ENCODE results near the gene CASP9.
A peak's percentile ranks its signal among the peaks of the same experiment; 100 is the strongest.
"Not testable (repeated sequence)": the region's sequence is repeated elsewhere in the genome, so short reads cannot be mapped to it uniquely, and the experiment has no call there.

CASP9 gene

GRCh38 chr1:15526021-15526489 lies 2.0 kb upstream of the CASP9 start:
- DNase-seq (ENCODE audit: low read depth in 2 of 3, low spot score in 1 of 3) = peak in 1 of 3 donors; percentile 3

GRCh38 chr1:15525050-15526020 lies 1.3 kb upstream of the CASP9 start:
- peak in 1 of 3 donors; percentile 3 for DNase-seq (ENCODE audit: low read depth in 2 of 3, low spot score in 1 of 3)

GRCh38 chr1:15524283-15525049 lies 451 bp upstream of the CASP9 start:
- peak; percentile 99 to 100 (median 100) for DNase-seq (ENCODE audit: low read depth in 2 of 3, low spot score in 1 of 3)

GRCh38 chr1:15523104-15524020 lies 653 bp downstream of the CASP9 start:
- DNase-seq (ENCODE audit: low read depth in 2 of 3, low spot score in 1 of 3) = no peak

- no peak for DNase-seq (ENCODE audit: low read depth in 2 of 3, low spot score in 1 of 3)
These were observed 1.5 kb downstream of the CASP9 start for GRCh38 chr1:15522551-15522950.

GRCh38 chr1:15521206-15521906 lies 2.7 kb downstream of the CASP9 start:
- not testable (repeated sequence) for DNase-seq (ENCODE audit: low read depth in 2 of 3, low spot score in 1 of 3)

GRCh38 chr1:15519625-15520024 lies 4.4 kb downstream of the CASP9 start:
- DNase-seq (ENCODE audit: low read depth in 2 of 3, low spot score in 1 of 3) = no peak

GRCh38 chr1:15515022-15515663 lies 8.9 kb downstream of the CASP9 start:
- DNase-seq (ENCODE audit: low read depth in 2 of 3, low spot score in 1 of 3) = no peak

GRCh38 chr1:15514557-15514956 lies 9.5 kb downstream of the CASP9 start:
- not testable (repeated sequence) for DNase-seq (ENCODE audit: low read depth in 2 of 3, low spot score in 1 of 3)

- DNase-seq (ENCODE audit: low read depth in 2 of 3, low spot score in 1 of 3) = no peak
These were observed 10.1 kb downstream of the CASP9 start for GRCh38 chr1:15513919-15514318.

- no peak for DNase-seq (ENCODE audit: low read depth in 2 of 3, low spot score in 1 of 3)
These were observed 10.8 kb downstream of the CASP9 start for GRCh38 chr1:15513192-15513591.

- DNase-seq (ENCODE audit: low read depth in 2 of 3, low spot score in 1 of 3) = no peak
These were observed 13.2 kb downstream of the CASP9 start for GRCh38 chr1:15510611-15511405.

GRCh38 chr1:15509586-15509985 lies 14.4 kb downstream of the CASP9 start:
- DNase-seq (ENCODE audit: low read depth in 2 of 3, low spot score in 1 of 3) = no peak

- DNase-seq (ENCODE audit: low read depth in 2 of 3, low spot score in 1 of 3) = no peak
These were observed 15.1 kb downstream of the CASP9 start for GRCh38 chr1:15508700-15509487.

- DNase-seq (ENCODE audit: low read depth in 2 of 3, low spot score in 1 of 3) = no peak
These were observed 16.7 kb downstream of the CASP9 start for GRCh38 chr1:15507278-15507677.

GRCh38 chr1:15506831-15507230 lies 17.2 kb downstream of the CASP9 start:
- DNase-seq (ENCODE audit: low read depth in 2 of 3, low spot score in 1 of 3) = no peak

GRCh38 chr1:15504436-15504835 lies 19.6 kb downstream of the CASP9 start:
- DNase-seq (ENCODE audit: low read depth in 2 of 3, low spot score in 1 of 3) = no peak
